ENCODE results near the gene ABHD17A. TPM values are rescaled to one million over a fixed set of nuclear protein-coding genes. Genes with fewer than 3 reads are reported as not detected.

Gene ABHD17A
- total RNA-seq, 1 donor from 2014 or later = 83.0 TPM

GRCh38 chr19:1830568-1830967 lies 54.7 kb downstream of the ABHD17A start:
- no peak overlapping the region for H3K4me3 ChIP-seq
- intact Hi-C loops (cut with DNase I) = no loop called here
- H3K4me1 ChIP-seq = peaks cover 31% of the 10 kb centered on the region
- no peaks in the 10 kb centered on the region for H3K9me3 ChIP-seq
- H3K27me3 ChIP-seq = no peaks in the 10 kb centered on the region
- peaks cover 0 to 14% of the 10 kb centered on the region in 2 donors for H3K36me3 ChIP-seq
- TF ChIP-seq CTCF (IDR thresholded peaks at IDR 0.05) = no peak
- no peak for TF ChIP-seq POLR2A (IDR thresholded peaks at IDR 0.05)
- no peak for TF ChIP-seq POLR2AphosphoS5 (IDR thresholded peaks at IDR 0.05; ENCODE audit: insufficient read depth in 1 of 2, low read depth in 1 of 2)
- no peak overlapping the region for H3K27ac ChIP-seq
- DNase-seq (ENCODE audit: extremely low spot score in 2 of 2) = no peak

GRCh38 chr19:1829958-1830357 lies 55.3 kb downstream of the ABHD17A start:
- H3K27ac ChIP-seq = no peak overlapping the region
- H3K27me3 ChIP-seq = no peaks in the 10 kb centered on the region
- peaks cover 0 to 17% of the 10 kb centered on the region in 2 donors for H3K36me3 ChIP-seq
- H3K9me3 ChIP-seq = no peaks in the 10 kb centered on the region
- peaks cover 30% of the 10 kb centered on the region for H3K4me1 ChIP-seq
- intact Hi-C loops (cut with DNase I) = no loop called here
- TF ChIP-seq POLR2AphosphoS5 (IDR thresholded peaks at IDR 0.05; ENCODE audit: insufficient read depth in 1 of 2, low read depth in 1 of 2) (no peak), CTCF (IDR thresholded peaks at IDR 0.05) (no peak), POLR2A (IDR thresholded peaks at IDR 0.05) (no peak)
- DNase-seq (ENCODE audit: extremely low spot score in 2 of 2) = no peak
- H3K4me3 ChIP-seq = no peak overlapping the region

GRCh38 chr19:1828279-1829238 lies 56.7 kb downstream of the ABHD17A start:
- TF ChIP-seq CTCF (IDR thresholded peaks at IDR 0.05) = no peak
- no peak for TF ChIP-seq POLR2AphosphoS5 (IDR thresholded peaks at IDR 0.05; ENCODE audit: insufficient read depth in 1 of 2, low read depth in 1 of 2)
- no peak for TF ChIP-seq POLR2A (IDR thresholded peaks at IDR 0.05)
- Histone ChIP-seq H3K27ac (no peak overlapping the region), H3K9me3 (no peaks in the 10 kb centered on the region), H3K36me3 (peaks cover 0 to 27% of the 10 kb centered on the region in 2 donors), H3K4me3 (no peak overlapping the region), H3K4me1 (peaks cover 16% of the 10 kb centered on the region), H3K27me3 (no peaks in the 10 kb centered on the region)
- intact Hi-C loops (cut with DNase I) = no loop called here
- DNase-seq (ENCODE audit: extremely low spot score in 2 of 2) = no peak

DNA sequence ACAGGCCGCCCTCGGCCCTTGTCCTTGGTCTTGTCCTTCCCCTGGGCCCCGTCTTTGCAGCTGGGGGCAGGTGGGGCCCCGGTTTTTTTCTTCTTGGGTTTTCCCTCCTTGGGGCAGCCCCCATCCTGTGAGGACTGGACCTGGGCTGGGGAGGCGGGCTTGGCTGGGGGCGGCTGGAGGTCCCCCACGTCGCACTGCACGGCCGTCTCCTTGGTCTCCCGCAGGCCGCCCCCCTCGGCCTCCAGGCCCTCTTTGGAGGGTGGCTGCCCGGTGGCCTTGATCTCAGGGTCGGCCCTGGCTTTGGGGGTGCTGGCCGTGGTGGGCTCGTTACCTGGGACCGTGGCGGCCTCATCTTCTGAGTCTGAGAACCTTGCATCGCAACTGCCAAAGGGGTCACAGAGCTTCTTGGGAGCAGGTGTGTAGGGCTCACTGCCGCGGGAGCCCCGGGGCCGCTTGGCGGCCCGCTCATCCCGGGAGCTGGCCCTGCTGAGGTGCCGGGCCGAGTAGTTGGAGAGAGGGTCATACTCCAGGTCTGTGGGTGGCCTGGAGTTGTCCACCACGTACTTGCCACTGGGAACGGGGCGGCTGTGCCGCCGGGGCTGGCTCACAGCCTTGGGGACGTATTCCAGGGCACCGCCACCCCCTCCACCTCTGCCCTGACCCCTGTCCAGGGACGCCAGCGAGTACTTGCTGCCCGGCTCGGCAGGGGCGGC lies 57.6 kb downstream of the ABHD17A start:
- Histone ChIP-seq H3K4me1 (peaks cover 9% of the 10 kb centered on the region), H3K9me3 (no peaks in the 10 kb centered on the region), H3K4me3 (no peak overlapping the region), H3K36me3 (peaks cover 0 to 34% of the 10 kb centered on the region in 2 donors), H3K27ac (no peak overlapping the region), H3K27me3 (no peaks in the 10 kb centered on the region)
- no peak for DNase-seq (ENCODE audit: extremely low spot score in 2 of 2)
- TF ChIP-seq POLR2AphosphoS5 (IDR thresholded peaks at IDR 0.05; ENCODE audit: insufficient read depth in 1 of 2, low read depth in 1 of 2) (no peak), POLR2A (IDR thresholded peaks at IDR 0.05) (no peak), CTCF (IDR thresholded peaks at IDR 0.05) (no peak)
- intact Hi-C loops (cut with DNase I) = no loop called here

Other genes with a start within 250 kb of the ABHD17A start
- gene TCF3, start 232.9 kb downstream of the ABHD17A start, total RNA-seq = 26.0 TPM
- not detected for gene ONECUT3, start 132.0 kb downstream of the ABHD17A start, total RNA-seq
- gene ATP8B3, start 73.2 kb downstream of the ABHD17A start, total RNA-seq = 3.2 TPM
- gene REXO1, start 37.0 kb downstream of the ABHD17A start, total RNA-seq = 19.9 TPM
- 7.6 TPM for gene KLF16, start 21.9 kb downstream of the ABHD17A start, total RNA-seq
- gene ADAT3, start 19.9 kb upstream of the ABHD17A start, total RNA-seq = 5.2 TPM
- 51.3 TPM for gene SCAMP4, start 19.9 kb upstream of the ABHD17A start, total RNA-seq
- gene CSNK1G2, start 55.7 kb upstream of the ABHD17A start, total RNA-seq = 77.6 TPM
- gene BTBD2, start 130.2 kb upstream of the ABHD17A start, total RNA-seq = 81.5 TPM
- gene MKNK2, start 165.7 kb upstream of the ABHD17A start, total RNA-seq = 185 TPM
- 50.6 TPM for gene MOB3A, start 210.8 kb upstream of the ABHD17A start, total RNA-seq
- gene IZUMO4, start 211.4 kb upstream of the ABHD17A start, total RNA-seq = 7.9 TPM